Smooth muscle cell of bladder (primary cell): ENCODE measurements around the gene UBE2A. TPM values are rescaled to one million over a fixed set of nuclear protein-coding genes. Genes with fewer than 3 reads are reported as not detected.

Experiments used
- total RNA-seq: library from RNA; depleted of rRNA; stranded (reverse); fragments of >200 nt; gene quantifications from 2 replicates; pipeline ENCODE4 v1.2.3, GENCODE V29; 2014

Gene UBE2A
- total RNA-seq = 18.5 and 20.0 TPM in 2 replicates

GRCh38 chrX:119574394-119575266, at the start of gene UBE2A:
Gene UBE2A (plus strand): TSS chrX:119574563. CDS start chrX:119574712, 149 bp downstream.

GRCh38 chrX:119565107-119565663, 9.2 kb upstream of the UBE2A start, which contains the start of gene STEEP1:
Gene STEEP1 (minus strand): TSS chrX:119565409. CDS start chrX:119565355, 54 bp downstream.

GRCh38 chrX:119606280-119607017, 32.1 kb downstream of the UBE2A start, which contains the start of gene NKRF:
Gene NKRF (minus strand): TSS chrX:119606424.

Other genes with a start within 250 kb of the UBE2A start
- 11.7 and 18.5 TPM in 2 replicates for gene SLC25A43, start 175.2 kb upstream of the UBE2A start, total RNA-seq
- gene SLC25A5, start 106.1 kb upstream of the UBE2A start, total RNA-seq = 128 and 148 TPM in 2 replicates
- gene STEEP1, start 9.2 kb upstream of the UBE2A start, total RNA-seq = 38.3 and 40.2 TPM in 2 replicates
- 2.6 and 3.3 TPM in 2 replicates for gene NKRF, start 31.9 kb downstream of the UBE2A start, total RNA-seq
- gene SEPTIN6, start 118.6 kb downstream of the UBE2A start, total RNA-seq = 13.9 and 20.5 TPM in 2 replicates
- gene SOWAHD, start 184.0 kb downstream of the UBE2A start, total RNA-seq = 0.18 and 0.43 TPM in 2 replicates
- gene RPL39, start 217.1 kb downstream of the UBE2A start, total RNA-seq = 3,179 and 3,288 TPM in 2 replicates